HTERT RPE-1 (cell line): ENCODE data around the gene ARHGAP26.

Source experiments
- in situ Hi-C: fragments of 300-500 bp; cut with MboI; formaldehyde crosslinking; loops from 4 replicates; pipeline ENCODE4 v1.14.3; 2020; ENCODE audit warnings: low sequenced_read_pairs

The ARHGAP26 gene

DNA sequence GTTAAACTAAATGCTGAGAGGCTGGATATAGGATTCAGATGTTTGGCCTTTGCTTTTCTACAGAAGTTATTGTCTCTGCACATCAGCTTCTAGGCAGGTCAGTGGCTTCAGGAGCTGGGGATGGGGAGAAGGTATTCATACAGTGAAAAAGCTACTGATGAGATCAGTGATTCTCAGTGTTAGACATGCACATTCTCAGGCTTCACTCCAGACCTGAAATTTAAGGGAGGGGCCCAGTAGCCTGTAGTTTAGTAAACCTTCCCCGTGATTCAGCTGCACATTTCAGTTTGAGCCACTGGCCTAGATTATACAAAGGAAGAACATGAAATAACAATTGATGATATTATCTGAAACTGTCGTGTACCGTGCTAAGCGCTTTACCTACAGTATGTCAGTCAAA lies 127.2 kb downstream of the ARHGAP26 start:
- in situ Hi-C loops, result no loop called here

DNA sequence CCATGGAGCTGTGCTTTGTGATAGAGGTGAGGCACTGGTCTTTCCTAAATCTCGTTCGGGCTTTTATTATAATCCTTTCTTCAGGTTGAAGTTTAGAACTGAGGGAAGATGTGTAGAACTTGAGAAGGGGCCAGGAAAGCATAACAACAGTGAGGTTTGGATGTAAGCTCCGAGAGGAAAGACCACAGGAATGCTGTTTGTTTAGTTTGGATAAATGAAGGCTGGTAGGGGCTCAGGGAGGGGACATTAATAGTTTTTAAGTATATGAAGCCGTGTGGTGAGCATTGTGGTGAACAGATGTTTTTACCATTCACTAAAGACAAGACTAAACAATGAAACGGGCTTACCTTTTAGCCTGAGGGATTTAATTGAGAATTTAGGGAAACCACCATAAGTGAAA lies 130.8 kb downstream of the ARHGAP26 start:
- in situ Hi-C loops, result no loop called here

- in situ Hi-C loops, result no loop called here
These were observed 131.5 kb downstream of the ARHGAP26 start for GRCh38 chr5:142901476-142902185.

DNA sequence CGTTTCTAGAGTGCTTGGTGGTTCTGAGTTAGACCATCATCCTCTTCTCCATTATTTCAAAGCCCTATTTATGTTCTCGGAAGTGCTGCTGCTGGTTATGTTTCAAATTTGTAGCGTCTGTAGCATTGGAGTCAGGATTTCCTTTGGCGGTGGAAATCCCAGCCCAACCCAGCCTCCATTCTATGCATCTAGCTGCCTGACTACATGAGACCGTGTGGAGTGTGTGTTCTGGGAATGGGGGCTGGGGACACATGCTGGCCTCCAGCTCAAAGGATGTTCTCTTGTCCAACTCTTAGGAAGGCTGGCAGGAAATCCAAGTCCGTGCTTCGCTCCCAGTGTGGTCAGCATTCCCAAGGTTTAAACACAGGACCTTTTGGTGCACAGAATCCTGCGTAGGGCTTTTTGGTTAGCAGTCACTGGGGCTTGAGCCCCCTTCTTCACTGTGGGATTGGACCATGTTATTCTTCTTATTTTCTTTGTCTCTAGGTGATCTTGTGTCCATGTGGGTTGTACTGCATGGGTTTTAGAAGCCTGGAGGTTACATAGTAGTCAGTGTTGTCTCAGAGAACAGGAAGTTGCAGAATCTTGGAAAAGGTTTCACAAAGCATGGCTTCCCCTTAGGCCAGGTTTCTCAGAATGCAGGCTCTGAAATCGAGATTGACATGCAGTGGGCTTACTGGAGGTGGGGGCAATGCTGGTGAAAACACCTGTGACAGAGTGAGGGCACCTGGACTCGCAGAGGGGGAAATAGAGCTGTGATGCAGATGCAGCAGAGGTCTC lies 132.2 kb downstream of the ARHGAP26 start:
- in situ Hi-C loops, result no loop called here

GRCh38 chr5:142904416-142904815 lies 134.2 kb downstream of the ARHGAP26 start:
- in situ Hi-C loops, result no loop called here

DNA sequence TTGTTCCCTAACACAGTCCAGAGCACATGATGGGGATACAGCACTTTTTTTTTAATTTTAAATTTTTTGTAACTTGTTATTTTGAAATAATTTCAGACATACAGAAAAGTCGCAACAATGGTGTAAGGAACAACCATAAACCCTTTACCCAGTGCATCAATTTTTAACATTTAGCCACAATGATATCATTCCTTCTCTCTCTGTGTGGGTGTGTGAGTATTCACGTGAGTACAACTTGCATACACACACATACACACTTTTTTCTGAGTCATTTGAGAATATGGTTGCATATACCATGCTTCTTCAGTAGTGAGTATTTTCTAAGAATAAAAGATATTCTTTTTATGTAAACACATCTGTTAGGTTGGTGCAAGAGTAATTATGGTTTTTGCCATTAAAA lies 135.2 kb downstream of the ARHGAP26 start:
- in situ Hi-C loops, result no loop called here

DNA sequence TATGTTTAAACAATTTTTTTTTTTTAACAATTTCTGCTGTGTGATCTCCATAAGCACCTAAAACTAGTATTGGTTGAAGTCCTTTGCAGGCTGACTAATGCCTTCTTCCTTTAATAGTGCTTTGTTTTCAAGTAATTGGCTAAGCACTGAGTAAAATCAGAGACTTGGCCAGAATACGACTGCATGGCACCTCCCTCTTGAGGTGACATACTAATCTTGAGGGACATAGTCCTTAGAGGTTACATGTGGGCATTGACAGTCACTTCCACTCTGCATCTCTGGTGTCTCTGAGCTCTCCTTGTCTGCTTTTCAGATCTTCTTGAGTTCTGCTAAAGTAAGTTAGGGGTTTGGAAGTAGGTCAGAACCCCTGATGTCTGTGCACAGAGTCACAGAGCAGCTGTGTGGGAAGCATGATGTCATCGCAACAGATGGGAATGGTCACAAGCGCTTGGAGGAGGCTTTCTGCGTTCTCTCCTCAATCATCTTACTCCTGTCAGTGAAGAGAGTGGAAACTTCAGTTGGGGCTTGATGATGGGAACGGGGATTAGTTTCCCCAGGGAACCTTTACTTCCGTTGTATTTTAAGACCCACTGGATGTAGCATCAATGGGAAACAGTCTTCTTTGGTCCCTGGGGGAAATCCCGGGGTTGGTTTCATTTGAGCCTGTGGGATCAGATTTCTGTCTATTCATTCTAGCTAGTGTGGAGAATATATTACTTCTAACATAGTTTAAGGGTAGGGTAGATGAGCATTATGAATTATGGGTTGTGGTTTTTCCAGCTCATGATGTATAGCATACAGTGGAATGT lies 136.9 kb downstream of the ARHGAP26 start:
- in situ Hi-C loops, result no loop called here

DNA sequence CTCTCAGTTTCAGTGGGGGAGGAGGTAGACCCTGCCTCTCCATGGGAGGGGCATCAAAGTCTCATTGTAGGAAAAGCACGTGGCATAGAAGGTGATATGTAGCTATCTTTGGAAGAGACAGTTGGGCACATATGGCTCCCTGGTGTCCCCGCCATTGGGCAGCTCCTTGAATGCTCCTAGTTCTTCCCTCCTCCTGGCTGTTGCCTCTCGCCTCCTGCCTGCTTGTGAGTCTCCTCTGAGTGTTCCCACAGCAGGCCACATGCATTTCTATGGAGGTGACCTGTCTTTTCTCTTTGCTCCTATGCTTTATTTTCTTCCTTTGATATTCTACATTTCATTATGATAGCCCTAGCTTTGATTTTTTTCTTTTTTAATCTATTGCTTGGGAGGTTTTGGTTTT lies 138.5 kb downstream of the ARHGAP26 start:
- in situ Hi-C loops, result no loop called here

- in situ Hi-C loops, result no loop called here
These were observed 140.0 kb downstream of the ARHGAP26 start for GRCh38 chr5:142910128-142910527.

GRCh38 chr5:142911170-142911569 lies 141.0 kb downstream of the ARHGAP26 start:
- in situ Hi-C loops, result no loop called here

DNA sequence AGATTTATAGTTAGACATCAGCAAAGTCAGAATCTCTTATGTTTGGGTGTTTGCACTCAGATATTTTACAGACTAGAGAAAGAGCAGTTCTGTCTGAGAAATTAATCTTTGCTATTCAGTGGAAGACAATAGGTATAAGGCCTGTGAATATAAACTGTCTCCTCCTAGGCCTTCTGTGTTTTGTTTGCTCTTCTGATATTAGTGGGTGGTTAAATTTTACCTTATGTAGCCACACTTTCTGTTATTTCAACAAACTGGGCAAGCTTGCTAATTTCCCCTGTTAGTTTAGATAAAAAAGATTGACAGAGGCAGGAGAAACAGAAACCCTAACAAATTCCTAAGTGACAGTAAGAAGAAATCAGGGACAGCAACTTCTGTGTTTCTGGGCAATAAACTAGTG lies 141.6 kb downstream of the ARHGAP26 start:
- in situ Hi-C loops, result no loop called here

- in situ Hi-C loops, result no loop called here
These were observed 143.7 kb downstream of the ARHGAP26 start for GRCh38 chr5:142913728-142914338.

DNA sequence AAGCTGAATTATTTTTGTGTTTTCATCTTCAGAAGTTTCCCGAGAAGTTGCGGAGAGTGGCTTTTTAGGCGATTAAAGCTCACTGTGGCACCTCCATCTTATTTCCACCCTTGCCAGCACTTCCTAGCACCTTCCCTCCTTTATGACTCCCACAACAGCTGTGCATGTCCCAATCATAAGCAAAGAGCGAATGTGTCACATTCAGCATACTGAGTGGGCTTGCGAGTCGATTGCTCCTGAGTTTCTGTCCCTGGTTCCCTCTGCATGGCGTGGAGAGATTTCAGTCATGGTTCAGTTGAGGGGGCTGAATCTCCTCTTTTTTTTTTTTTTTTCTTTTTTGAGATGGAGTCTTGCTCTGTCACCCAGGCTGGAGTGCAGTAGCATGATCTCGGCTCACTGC lies 144.9 kb downstream of the ARHGAP26 start:
- in situ Hi-C loops, result no loop called here

- in situ Hi-C loops, result no loop called here
These were observed 145.7 kb downstream of the ARHGAP26 start for GRCh38 chr5:142915813-142916424.

DNA sequence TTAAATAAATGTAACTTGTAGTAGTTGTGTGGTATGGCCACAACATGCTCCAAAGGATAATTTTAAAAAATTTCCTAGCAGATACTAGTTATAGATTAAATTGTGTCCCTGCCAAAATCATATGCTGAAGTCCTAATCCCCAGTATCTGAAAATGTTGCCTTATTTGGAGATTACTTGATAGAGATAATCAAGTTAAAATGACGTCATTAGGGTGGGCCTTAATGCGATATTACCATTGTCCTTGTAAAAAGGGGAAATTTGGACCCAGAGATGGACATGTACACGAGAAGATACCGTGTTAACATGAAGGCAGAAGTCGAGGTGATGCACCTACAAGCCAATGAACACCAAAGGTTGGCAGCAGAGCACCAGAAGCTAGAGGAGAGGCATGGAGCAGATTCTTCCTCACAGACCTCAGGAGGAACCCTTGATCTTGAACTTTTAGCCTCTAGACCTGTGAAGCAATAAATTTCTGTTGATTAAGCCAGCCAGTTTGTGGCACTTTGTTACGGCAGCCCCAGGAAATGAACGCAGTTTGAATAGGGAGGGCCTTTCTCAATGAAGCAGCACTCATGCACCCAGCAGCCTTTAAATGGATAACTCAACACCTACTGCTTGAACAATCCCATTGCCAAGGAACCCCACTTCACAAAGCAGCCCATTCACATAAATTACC lies 148.9 kb downstream of the ARHGAP26 start:
- in situ Hi-C loops, result no loop called here

GRCh38 chr5:142920849-142921612 lies 150.9 kb downstream of the ARHGAP26 start:
- in situ Hi-C loops, result no loop called here

GRCh38 chr5:142922223-142922952 lies 152.2 kb downstream of the ARHGAP26 start:
- in situ Hi-C loops, result no loop called here

DNA sequence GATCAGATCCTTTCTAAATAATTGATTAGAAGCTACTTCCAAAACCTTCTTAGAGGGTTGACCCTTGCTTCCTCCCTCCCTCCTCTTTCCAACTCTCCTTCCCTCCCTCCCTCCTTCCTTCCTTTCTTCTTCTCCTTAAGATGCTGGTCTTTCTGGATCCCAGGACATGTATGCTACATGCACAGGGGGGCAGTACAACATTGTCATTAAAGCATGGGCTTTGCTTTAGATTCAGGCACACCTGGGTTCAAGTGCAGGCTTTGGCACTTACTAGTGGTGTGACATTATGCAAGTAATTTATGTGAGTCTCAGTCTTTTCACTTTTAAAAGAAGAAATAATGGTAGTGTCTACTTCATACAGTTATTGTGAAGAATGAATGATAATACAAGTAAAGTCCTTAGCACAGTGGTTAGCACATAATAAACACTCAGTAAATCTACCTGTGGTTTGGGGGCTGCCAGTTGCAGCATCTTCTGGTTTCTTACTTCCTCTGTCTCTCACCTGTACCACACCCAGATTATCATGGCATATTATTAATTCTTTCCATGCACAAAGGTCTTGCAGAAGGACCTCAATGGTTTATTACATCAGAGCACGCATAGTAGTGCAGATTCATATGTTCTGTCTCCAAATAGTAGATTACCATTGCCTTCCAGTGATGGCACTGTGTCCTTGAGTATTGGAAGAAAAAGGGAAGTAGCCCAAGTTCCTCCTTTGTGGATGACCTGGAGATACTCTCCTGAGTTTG lies 154.1 kb downstream of the ARHGAP26 start:
- in situ Hi-C loops, result no loop called here
